Measurements from ENCODE around the gene WDR33. TPM values are rescaled to one million over a fixed set of nuclear protein-coding genes. Genes with fewer than 3 reads are reported as not detected.

The WDR33 gene
- total RNA-seq, 4 donors from 2014 or later = 25.8 to 35.3 (median 33.3) TPM

- TF ChIP-seq POLR2A (IDR thresholded peaks at IDR 0.05; ENCODE audit: low read depth) (no peak), EP300 (IDR thresholded peaks at IDR 0.05) (no peak), POLR2AphosphoS5 (IDR thresholded peaks at IDR 0.05) (no peak)
- TF ChIP-seq, protein P1, sequence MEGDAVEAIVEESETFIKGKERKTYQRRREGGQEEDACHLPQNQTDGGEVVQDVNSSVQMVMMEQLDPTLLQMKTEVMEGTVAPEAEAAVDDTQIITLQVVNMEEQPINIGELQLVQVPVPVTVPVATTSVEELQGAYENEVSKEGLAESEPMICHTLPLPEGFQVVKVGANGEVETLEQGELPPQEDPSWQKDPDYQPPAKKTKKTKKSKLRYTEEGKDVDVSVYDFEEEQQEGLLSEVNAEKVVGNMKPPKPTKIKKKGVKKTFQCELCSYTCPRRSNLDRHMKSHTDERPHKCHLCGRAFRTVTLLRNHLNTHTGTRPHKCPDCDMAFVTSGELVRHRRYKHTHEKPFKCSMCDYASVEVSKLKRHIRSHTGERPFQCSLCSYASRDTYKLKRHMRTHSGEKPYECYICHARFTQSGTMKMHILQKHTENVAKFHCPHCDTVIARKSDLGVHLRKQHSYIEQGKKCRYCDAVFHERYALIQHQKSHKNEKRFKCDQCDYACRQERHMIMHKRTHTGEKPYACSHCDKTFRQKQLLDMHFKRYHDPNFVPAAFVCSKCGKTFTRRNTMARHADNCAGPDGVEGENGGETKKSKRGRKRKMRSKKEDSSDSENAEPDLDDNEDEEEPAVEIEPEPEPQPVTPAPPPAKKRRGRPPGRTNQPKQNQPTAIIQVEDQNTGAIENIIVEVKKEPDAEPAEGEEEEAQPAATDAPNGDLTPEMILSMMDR (IDR thresholded peaks at IDR 0.05) = no peak
- no peaks in the 10 kb centered on the region for H3K27me3 ChIP-seq
- intact Hi-C loops (cut with DNase I) = no loop called here
- H3K36me3 ChIP-seq = no peaks in the 10 kb centered on the region
- no peak overlapping the region for H3K27ac ChIP-seq (replicated peaks in 1 of 4)
- H3K4me3 ChIP-seq = no peak overlapping the region
- no peaks in the 10 kb centered on the region for H3K9me3 ChIP-seq
- WGBS = 78% methylated on average over 4 of the region's 4 CpGs
- peaks cover 19 to 74% (median 59%) of the 10 kb centered on the region in 4 donors for H3K4me1 ChIP-seq
- no peak for DNase-seq (ENCODE audit: extremely low spot score)
Measured at GRCh38 chr2:127792805-127793204, 18.2 kb downstream of the WDR33 start.

- Histone ChIP-seq H3K27ac (replicated peaks in 1 of 4) (no peak overlapping the region), H3K36me3 (peaks cover 0 to 5% (median 0%) of the 10 kb centered on the region in 4 donors), H3K9me3 (no peaks in the 10 kb centered on the region), H3K4me3 (no peak overlapping the region), H3K27me3 (no peaks in the 10 kb centered on the region), H3K4me1 (peaks cover 13 to 63% (median 49%) of the 10 kb centered on the region in 4 donors)
- TF ChIP-seq POLR2AphosphoS5 (IDR thresholded peaks at IDR 0.05) (no peak), EP300 (IDR thresholded peaks at IDR 0.05) (no peak), POLR2A (IDR thresholded peaks at IDR 0.05; ENCODE audit: low read depth) (no peak)
- TF ChIP-seq, protein P1 (IDR thresholded peaks at IDR 0.05) = no peak
- DNase-seq (ENCODE audit: extremely low spot score) = no peak
- intact Hi-C loops (cut with DNase I) = no loop called here
- 89% methylated on average over 8 of the region's 8 CpGs for WGBS
Measured at GRCh38 chr2:127790694-127791529, 20.1 kb downstream of the WDR33 start.

DNA sequence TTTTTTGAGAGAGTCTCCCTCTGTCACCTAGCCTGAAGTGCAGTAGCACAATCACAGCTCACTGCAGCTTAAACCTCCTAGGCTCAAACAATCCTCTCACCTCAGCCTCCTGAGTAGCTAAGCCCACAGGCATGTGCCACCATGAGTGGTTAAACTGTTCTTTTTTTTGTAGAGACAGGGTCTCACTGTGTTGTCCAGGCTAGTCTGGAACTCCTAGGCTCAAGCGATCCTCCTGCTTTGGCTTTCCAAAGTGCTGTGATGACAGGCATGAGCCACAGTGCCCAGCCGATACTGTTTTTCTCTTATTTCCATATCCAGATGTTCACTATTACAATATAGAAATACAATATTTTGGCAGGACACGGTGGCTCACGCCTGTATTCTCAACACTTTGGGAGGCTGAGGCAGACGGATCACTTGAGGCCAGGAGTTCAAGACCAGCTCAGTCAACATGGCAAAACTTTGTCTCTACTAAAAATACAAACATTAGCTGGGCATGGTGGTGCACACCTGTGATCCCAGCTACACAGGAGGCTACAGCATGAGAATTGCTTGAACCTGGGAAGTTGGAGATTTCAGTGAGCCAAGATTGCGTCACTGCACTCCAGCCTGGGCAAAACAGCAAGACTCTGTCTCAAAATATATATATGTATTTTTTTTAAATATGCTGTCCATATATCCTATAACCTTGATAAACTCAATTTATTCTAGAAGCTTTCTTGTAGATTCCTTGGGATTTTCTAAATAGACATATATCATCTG lies 24.7 kb downstream of the WDR33 start:
- Histone ChIP-seq H3K4me3 (no peak overlapping the region), H3K36me3 (peaks cover 0 to 5% (median 0%) of the 10 kb centered on the region in 4 donors), H3K9me3 (no peaks in the 10 kb centered on the region), H3K27ac (replicated peaks in 1 of 4) (no peak overlapping the region), H3K4me1 (peaks cover under 1 to 37% (median 29%) of the 10 kb centered on the region in 4 donors), H3K27me3 (no peaks in the 10 kb centered on the region)
- intact Hi-C loops (cut with DNase I) = no loop called here
- 95% methylated on average over 6 of the region's 6 CpGs for WGBS
- TF ChIP-seq POLR2AphosphoS5 (IDR thresholded peaks at IDR 0.05) = no peak
- TF ChIP-seq, protein P1 (IDR thresholded peaks at IDR 0.05) = no peak
- TF ChIP-seq EP300 (IDR thresholded peaks at IDR 0.05) = no peak
- TF ChIP-seq POLR2A (IDR thresholded peaks at IDR 0.05; ENCODE audit: low read depth) = no peak
- no peak for DNase-seq (ENCODE audit: extremely low spot score)

- DNase-seq (ENCODE audit: extremely low spot score) = no peak
- H3K27ac ChIP-seq (replicated peaks in 1 of 4) = no peak overlapping the region
- H3K9me3 ChIP-seq = no peaks in the 10 kb centered on the region
- 82% methylated on average over 2 of the region's 2 CpGs for WGBS
- H3K27me3 ChIP-seq = no peaks in the 10 kb centered on the region
- peaks cover 0 to 25% (median 20%) of the 10 kb centered on the region in 4 donors for H3K4me1 ChIP-seq
- peaks cover 0 to 5% (median 0%) of the 10 kb centered on the region in 4 donors for H3K36me3 ChIP-seq
- no peak overlapping the region for H3K4me3 ChIP-seq
- TF ChIP-seq POLR2A (IDR thresholded peaks at IDR 0.05; ENCODE audit: low read depth) = no peak
- TF ChIP-seq EP300 (IDR thresholded peaks at IDR 0.05) = no peak
- TF ChIP-seq POLR2AphosphoS5 (IDR thresholded peaks at IDR 0.05) = no peak
- TF ChIP-seq, protein P1 (IDR thresholded peaks at IDR 0.05) = no peak
- intact Hi-C loops (cut with DNase I) = no loop called here
Measured at GRCh38 chr2:127784965-127785518, 25.9 kb downstream of the WDR33 start.
